PC-3 (cell line): ENCODE results near the gene UGT1A9.

Source experiments
- EZH2 ChIP-seq: fragments of 300-600 bp; sonication (generic); IDR thresholded peaks from one replicate; pipeline ENCODE4 v1.6.1; 2017; ENCODE audit warnings: antibody characterized with exemption, mild to moderate bottlenecking, low read length; ENCODE audit not compliant: unreplicated experiment
- EZH2phosphoT487 ChIP-seq: fragments of 300-600 bp; sonication (generic); IDR thresholded peaks from 2 replicates; pipeline ENCODE4 v1.6.1; 2018; ENCODE audit warnings: mild to moderate bottlenecking, antibody characterized with exemption, low read length, borderline replicate concordance
- TF ChIP-seq, protein P1 (sequence below): fragments of 300-600 bp; sonication (generic); conservative IDR thresholded peaks from 2 replicates; pipeline ENCODE4 v1.5.1; 2017; ENCODE audit warnings: antibody characterized with exemption, low read depth, mild to moderate bottlenecking, low read length

GRCh38 chr2:233690444-233690843, 18.7 kb downstream of the UGT1A9 start:
- no peak for TF ChIP-seq EZH2
- TF ChIP-seq, protein P1, sequence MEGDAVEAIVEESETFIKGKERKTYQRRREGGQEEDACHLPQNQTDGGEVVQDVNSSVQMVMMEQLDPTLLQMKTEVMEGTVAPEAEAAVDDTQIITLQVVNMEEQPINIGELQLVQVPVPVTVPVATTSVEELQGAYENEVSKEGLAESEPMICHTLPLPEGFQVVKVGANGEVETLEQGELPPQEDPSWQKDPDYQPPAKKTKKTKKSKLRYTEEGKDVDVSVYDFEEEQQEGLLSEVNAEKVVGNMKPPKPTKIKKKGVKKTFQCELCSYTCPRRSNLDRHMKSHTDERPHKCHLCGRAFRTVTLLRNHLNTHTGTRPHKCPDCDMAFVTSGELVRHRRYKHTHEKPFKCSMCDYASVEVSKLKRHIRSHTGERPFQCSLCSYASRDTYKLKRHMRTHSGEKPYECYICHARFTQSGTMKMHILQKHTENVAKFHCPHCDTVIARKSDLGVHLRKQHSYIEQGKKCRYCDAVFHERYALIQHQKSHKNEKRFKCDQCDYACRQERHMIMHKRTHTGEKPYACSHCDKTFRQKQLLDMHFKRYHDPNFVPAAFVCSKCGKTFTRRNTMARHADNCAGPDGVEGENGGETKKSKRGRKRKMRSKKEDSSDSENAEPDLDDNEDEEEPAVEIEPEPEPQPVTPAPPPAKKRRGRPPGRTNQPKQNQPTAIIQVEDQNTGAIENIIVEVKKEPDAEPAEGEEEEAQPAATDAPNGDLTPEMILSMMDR = no peak
- no peak for TF ChIP-seq EZH2phosphoT487
